Stimulated activated naive CD8-positive, alpha-beta T cell treated with anti-CD3 and anti-CD28 coated beads, Interleukin-15, amount 100 ng/mL, for 72 hours (primary cell): ENCODE measurements around the gene TMEM8B.
A peak's percentile ranks its signal among the peaks of the same experiment; 100 is the strongest.

Experiments used
- ATAC-seq: fragments of 150-1000 bp; cut with Tn5 transposase; 2 replicates; pipeline ENCODE4 v1.10.0; 2021; ENCODE audit warnings: mild to moderate bottlenecking, moderate library complexity
- DNase-seq, 2 donors: peaks; one replicate each; pipeline ENCODE4 v3.0.0; 2021 to 2022
- H3K27ac Mint-ChIP-seq, 2 donors: one replicate each; pipeline ENCODE4 v1.8.0; 2022; ENCODE audit warnings: mild to moderate bottlenecking in 2 of 2, mixed read lengths in 2 of 2, moderate library complexity in 2 of 2
- H3K27me3 Mint-ChIP-seq: one replicate; pipeline ENCODE4 v1.8.0; 2022; ENCODE audit warnings: mixed read lengths
- H3K4me1 Mint-ChIP-seq: one replicate; pipeline ENCODE4 v1.8.0; 2022; ENCODE audit warnings: mild to moderate bottlenecking, mixed read lengths
- H3K4me3 Mint-ChIP-seq, 2 donors: one replicate each; pipeline ENCODE4 v1.8.0; 2022; ENCODE audit warnings: mild to moderate bottlenecking in 2 of 2, mixed read lengths in 2 of 2, moderate library complexity in 1 of 2
- H3K9me3 Mint-ChIP-seq, 2 donors: one replicate each; pipeline ENCODE4 v1.8.0; 2022; ENCODE audit warnings: mixed read lengths in 2 of 2

The TMEM8B gene

GRCh38 chr9:35798658-35799374 is 30.2 kb upstream of the TMEM8B start:
- DNase-seq, result peak in 1 of 2 donors; percentile 34
- Mint-ChIP-seq H3K27me3 (no peaks in the 10 kb centered on the region), H3K4me1 (peaks cover 21% of the 10 kb centered on the region), H3K9me3 (no peaks in the 10 kb centered on the region), H3K27ac (peak overlapping the region in 1 of 2 donors; percentile 58), H3K4me3 (no peak overlapping the region)
- peak; percentile 93 for ATAC-seq

- no peak overlapping the region for H3K4me3 Mint-ChIP-seq
- H3K27ac Mint-ChIP-seq, result no peak overlapping the region
- H3K27me3 Mint-ChIP-seq, result no peaks in the 10 kb centered on the region
- ATAC-seq (no peak), DNase-seq (no peak)
- H3K4me1 Mint-ChIP-seq, result peaks cover 21% of the 10 kb centered on the region
- H3K9me3 Mint-ChIP-seq, result no peaks in the 10 kb centered on the region
Observed at GRCh38 chr9:35800530-35800929, 28.5 kb upstream of the TMEM8B start.

- ATAC-seq, result no peak
- Mint-ChIP-seq H3K9me3 (no peaks in the 10 kb centered on the region), H3K27ac (peak overlapping the region; percentile 0 to 20), H3K27me3 (no peaks in the 10 kb centered on the region), H3K4me1 (peaks cover 24% of the 10 kb centered on the region), H3K4me3 (no peak overlapping the region)
- no peak for DNase-seq
Observed at GRCh38 chr9:35801328-35802128, 27.5 kb upstream of the TMEM8B start.

- Mint-ChIP-seq H3K4me3 (no peak overlapping the region), H3K9me3 (no peaks in the 10 kb centered on the region), H3K4me1 (peaks cover 14% of the 10 kb centered on the region), H3K27ac (no peak overlapping the region), H3K27me3 (no peaks in the 10 kb centered on the region)
- no peak for ATAC-seq
- DNase-seq, result no peak
Observed at GRCh38 chr9:35806101-35806500, 22.9 kb upstream of the TMEM8B start.

GRCh38 chr9:35808433-35808832 is 20.6 kb upstream of the TMEM8B start:
- Mint-ChIP-seq H3K27ac (peak overlapping the region in 1 of 2 donors; percentile 11), H3K27me3 (no peaks in the 10 kb centered on the region), H3K9me3 (no peaks in the 10 kb centered on the region), H3K4me3 (no peak overlapping the region), H3K4me1 (peaks cover 38% of the 10 kb centered on the region)
- ATAC-seq (no peak), DNase-seq (no peak)

- Mint-ChIP-seq H3K27me3 (no peaks in the 10 kb centered on the region), H3K4me1 (peaks cover 47% of the 10 kb centered on the region), H3K27ac (no peak overlapping the region), H3K9me3 (no peaks in the 10 kb centered on the region), H3K4me3 (no peak overlapping the region)
- no peak for DNase-seq
- ATAC-seq, result no peak
Observed at GRCh38 chr9:35810122-35810521, 18.9 kb upstream of the TMEM8B start.

GRCh38 chr9:35811381-35812024 is 17.5 kb upstream of the TMEM8B start:
- H3K4me1 Mint-ChIP-seq, result peaks cover 49% of the 10 kb centered on the region
- ATAC-seq, result no peak

GRCh38 chr9:35812025-35812602 is 16.9 kb upstream of the TMEM8B start, which contains the start of gene SPAG8:
Gene SPAG8, minus strand, starts transcription at chr9:35812262. Its CDS starts 115 bp downstream, at chr9:35812147.
- Mint-ChIP-seq H3K4me1 (peaks cover 45% of the 10 kb centered on the region), H3K27me3 (no peaks in the 10 kb centered on the region), H3K27ac (peak within 1 kb of the TSS; percentile 84 to 95), H3K4me3 (peak within 1 kb of the TSS; percentile 86 to 87), H3K9me3 (no peaks in the 10 kb centered on the region)
- DNase-seq, result peak; percentile 91 to 97
- ATAC-seq, result peak; percentile 84

More at GRCh38 chr9:35811381-35812024, 17.5 kb upstream of the TMEM8B start:
- Mint-ChIP-seq H3K27me3 (no peaks in the 10 kb centered on the region), H3K4me3 (peak overlapping the region; percentile 86 to 87), H3K27ac (peak overlapping the region; percentile 74 to 95), H3K9me3 (no peaks in the 10 kb centered on the region)
- DNase-seq, result no peak

GRCh38 chr9:35813434-35814105 is 15.5 kb upstream of the TMEM8B start:
- no peak overlapping the region for H3K27ac Mint-ChIP-seq
- no peaks in the 10 kb centered on the region for H3K27me3 Mint-ChIP-seq
- H3K4me3 Mint-ChIP-seq, result peak overlapping the region; percentile 83 to 94
- ATAC-seq (no peak), DNase-seq (no peak)
- H3K4me1 Mint-ChIP-seq, result peaks cover 45% of the 10 kb centered on the region
- H3K9me3 Mint-ChIP-seq, result no peaks in the 10 kb centered on the region

GRCh38 chr9:35814106-35814840 is 14.8 kb upstream of the TMEM8B start:
- Mint-ChIP-seq H3K4me3 (peak overlapping the region; percentile 83 to 94), H3K9me3 (no peaks in the 10 kb centered on the region), H3K27ac (peak overlapping the region; percentile 96 to 98), H3K4me1 (peaks cover 45% of the 10 kb centered on the region), H3K27me3 (no peaks in the 10 kb centered on the region)
- peak in 1 of 2 donors; percentile 61 for DNase-seq
- peak; percentile 23 for ATAC-seq

GRCh38 chr9:35814841-35815543 is 14.0 kb upstream of the TMEM8B start, which contains the start of gene HINT2:
Gene HINT2, minus strand, starts transcription at chr9:35815042. Its CDS starts 63 bp downstream, at chr9:35814979.
- Mint-ChIP-seq H3K27ac (peak within 1 kb of the TSS; percentile 96 to 98), H3K9me3 (no peaks in the 10 kb centered on the region), H3K27me3 (no peaks in the 10 kb centered on the region), H3K4me1 (peaks cover 45% of the 10 kb centered on the region), H3K4me3 (peak within 1 kb of the TSS; percentile 83 to 94)
- DNase-seq (peak; percentile 96 to 98), ATAC-seq (peak; percentile 86)

GRCh38 chr9:35816708-35817107 is 12.3 kb upstream of the TMEM8B start:
- Mint-ChIP-seq H3K27me3 (no peaks in the 10 kb centered on the region), H3K4me3 (no peak overlapping the region), H3K27ac (no peak overlapping the region), H3K4me1 (peaks cover 32% of the 10 kb centered on the region), H3K9me3 (no peaks in the 10 kb centered on the region)
- no peak for DNase-seq
- ATAC-seq, result no peak

GRCh38 chr9:35818341-35818740 is 10.7 kb upstream of the TMEM8B start:
- DNase-seq (no peak), ATAC-seq (no peak)
- H3K27me3 Mint-ChIP-seq, result no peaks in the 10 kb centered on the region
- H3K4me3 Mint-ChIP-seq, result no peak overlapping the region
- no peak overlapping the region for H3K27ac Mint-ChIP-seq
- H3K9me3 Mint-ChIP-seq, result no peaks in the 10 kb centered on the region
- peaks cover 15% of the 10 kb centered on the region for H3K4me1 Mint-ChIP-seq

- Mint-ChIP-seq H3K4me1 (peaks cover 5% of the 10 kb centered on the region), H3K9me3 (no peaks in the 10 kb centered on the region), H3K27ac (no peak overlapping the region), H3K4me3 (no peak overlapping the region), H3K27me3 (no peaks in the 10 kb centered on the region)
- DNase-seq, result no peak
- ATAC-seq, result no peak
Observed at GRCh38 chr9:35820076-35820475, 9.0 kb upstream of the TMEM8B start.
